Endodermal cell (in vitro differentiated cells): ENCODE data around the gene GRAP2. TPM values are rescaled to one million over a fixed set of nuclear protein-coding genes. Genes with fewer than 3 reads are reported as not detected.

Source experiments
- DNase-seq: peaks from one replicate; pipeline ENCODE4 v3.0.0-alpha.2; 2017
- H3K27ac ChIP-seq: 2 replicates; pipeline ENCODE4 v1.5.1; 2013; ENCODE audit warnings: mild to moderate bottlenecking, low read depth, low read length, moderate library complexity
- H3K27me3 ChIP-seq: 2 replicates; pipeline ENCODE4 v1.6.1; 2013; ENCODE audit warnings: mild to moderate bottlenecking, low read length, moderate library complexity; ENCODE audit not compliant: insufficient read depth, control insufficient read depth, poor library complexity, severe bottlenecking
- H3K36me3 ChIP-seq: 2 replicates; pipeline ENCODE4 v1.7.0; 2013; ENCODE audit warnings: mild to moderate bottlenecking, low read length, moderate library complexity; ENCODE audit not compliant: control insufficient read depth, insufficient read depth
- H3K4me1 ChIP-seq: one replicate; pipeline ENCODE4 v1.7.0; 2013; ENCODE audit warnings: low read length; ENCODE audit not compliant: control insufficient read depth, insufficient read depth
- H3K4me3 ChIP-seq: 2 replicates; pipeline ENCODE4 v1.5.1; 2013; ENCODE audit warnings: mild to moderate bottlenecking, low read length, moderate library complexity
- H3K9ac ChIP-seq: 2 replicates; pipeline ENCODE4 v1.6.1; 2013; ENCODE audit warnings: mild to moderate bottlenecking, low read length, moderate library complexity; ENCODE audit not compliant: poor library complexity, severe bottlenecking; ENCODE audit errors: extremely low read depth
- H3K9me3 ChIP-seq: 2 replicates; pipeline ENCODE4 v1.6.1; 2013; ENCODE audit warnings: mild to moderate bottlenecking, low read length, moderate library complexity; ENCODE audit not compliant: control insufficient read depth
- H3K27ac Mint-ChIP-seq: 2 replicates; pipeline ENCODE4 v1.8.0; 2020; ENCODE audit warnings: mixed read lengths
- H3K27me3 Mint-ChIP-seq: 2 replicates; pipeline ENCODE4 v1.8.0; 2021; ENCODE audit warnings: mild to moderate bottlenecking, mixed read lengths; ENCODE audit not compliant: insufficient read depth
- H3K36me3 Mint-ChIP-seq: 2 replicates; pipeline ENCODE4 v1.8.0; 2020; ENCODE audit warnings: low read depth, mixed read lengths
- H3K4me1 Mint-ChIP-seq: 2 replicates; pipeline ENCODE4 v1.8.0; 2020; ENCODE audit warnings: mixed read lengths
- H3K4me3 Mint-ChIP-seq: 2 replicates; pipeline ENCODE4 v1.8.0; 2020; ENCODE audit warnings: mild to moderate bottlenecking, moderate library complexity, mixed read lengths
- H3K9me3 Mint-ChIP-seq: 2 replicates; pipeline ENCODE4 v1.8.0; 2020; ENCODE audit warnings: mild to moderate bottlenecking, mixed read lengths
- CTCF ChIP-seq: fragments of 200-600 bp; sonication (generic); conservative IDR thresholded peaks from 2 replicates; pipeline ENCODE4 v1.5.0; 2021; ENCODE audit warnings: antibody characterized with exemption, mild to moderate bottlenecking
- WGBS, 2 experiments: methylation state at CpG; one replicate each; pipeline versions ENCODE4 v1.1.5 to v1.1.7; 2013; ENCODE audit warnings: missing lambda C conversion rate in 2 of 2, mixed read lengths in 1 of 2; ENCODE audit not compliant: insufficient coverage in 1 of 2, insufficient read length in 1 of 2; 5-methylcytosine and 5-hydroxymethylcytosine counted together
- total RNA-seq, 2 donors: library from RNA; stranded (reverse); fragmentation: NEBNext Ultra II Directional in 1 of 2; extraction: Animal tissue kit (Norgen Biotek cat#: 25700) in 1 of 2; gene quantifications; 2 replicates in 1 of 2; 3 replicates in 1 of 2; pipeline ENCODE4 v1.2.1, GENCODE V29; 2021

Gene GRAP2
- total RNA-seq, 2 donors from 2014 or later: 0.11 to 0.92 TPM

GRCh38 chr22:39946126-39946502 lies 45.2 kb downstream of the GRAP2 start:
- H3K9ac ChIP-seq: no peak overlapping the region
- WGBS, 2 experiments: 93% methylated on average over 2 of the region's 4 CpGs; no CpG with 5 or more reads in 1 of the 2 experiments
- no peak for TF ChIP-seq CTCF
- Mint-ChIP-seq H3K4me3 (no peak overlapping the region), H3K27me3 (peaks cover 27% of the 10 kb centered on the region), H3K36me3 (no peaks in the 10 kb centered on the region), H3K9me3 (no peaks in the 10 kb centered on the region), H3K4me1 (peaks cover 53% of the 10 kb centered on the region), H3K27ac (no peak overlapping the region)
- H3K36me3 ChIP-seq: no peaks in the 10 kb centered on the region
- H3K4me1 ChIP-seq: peaks cover 28% of the 10 kb centered on the region
- no peaks in the 10 kb centered on the region for H3K9me3 ChIP-seq
- no peak overlapping the region for H3K27ac ChIP-seq
- H3K4me3 ChIP-seq: no peak overlapping the region
- DNase-seq: no peak
- peaks cover 4% of the 10 kb centered on the region for H3K27me3 ChIP-seq

DNA sequence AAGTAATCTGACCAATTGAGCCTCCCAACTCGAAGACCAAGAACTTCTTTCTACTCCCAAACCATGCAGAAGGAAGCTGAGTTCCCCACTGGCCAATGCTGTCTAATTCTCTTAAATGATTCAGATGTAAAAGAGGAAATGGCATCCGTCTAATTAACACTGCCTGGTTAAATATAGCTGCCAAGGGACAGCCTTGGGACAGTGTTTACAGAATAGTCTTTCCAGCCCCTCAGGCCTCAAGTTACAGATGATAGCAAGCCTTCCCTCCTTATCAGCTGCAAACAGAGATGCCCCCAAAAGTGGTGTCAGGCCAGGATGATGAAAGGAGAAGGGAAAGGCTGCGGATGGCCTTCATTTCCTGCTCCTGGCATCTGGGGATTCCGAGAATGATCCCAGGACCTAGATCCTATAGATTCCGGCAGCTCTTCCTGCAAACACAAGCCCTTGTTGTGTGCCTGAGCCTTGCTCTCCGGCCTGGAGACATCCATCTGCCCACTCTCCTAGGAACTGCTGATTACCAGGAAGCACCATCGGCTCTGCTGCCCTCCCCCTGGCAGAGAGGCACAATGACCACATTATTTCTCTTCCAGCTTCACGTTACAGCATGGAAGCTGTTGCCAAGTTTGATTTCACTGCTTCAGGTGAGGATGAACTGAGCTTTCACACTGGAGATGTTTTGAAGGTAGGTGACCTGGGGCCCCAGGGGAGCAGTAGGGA lies 45.8 kb downstream of the GRAP2 start:
- no peak overlapping the region for H3K27ac ChIP-seq
- no peak overlapping the region for H3K9ac ChIP-seq
- no peaks in the 10 kb centered on the region for H3K36me3 Mint-ChIP-seq
- TF ChIP-seq CTCF: no peak
- no peaks in the 10 kb centered on the region for H3K9me3 Mint-ChIP-seq
- H3K27ac Mint-ChIP-seq: peak overlapping the region; percentile 42
- no peaks in the 10 kb centered on the region for H3K36me3 ChIP-seq
- H3K4me3 Mint-ChIP-seq: no peak overlapping the region
- peaks cover 28% of the 10 kb centered on the region for H3K27me3 Mint-ChIP-seq
- no peak overlapping the region for H3K4me3 ChIP-seq
- H3K27me3 ChIP-seq: peaks cover 4% of the 10 kb centered on the region
- peaks cover 50% of the 10 kb centered on the region for H3K4me1 Mint-ChIP-seq
- WGBS, 2 experiments: 84 to 86% methylated on average over 5 to 8 of the region's 8 CpGs
- no peaks in the 10 kb centered on the region for H3K9me3 ChIP-seq
- DNase-seq: peak; percentile 55
- peaks cover 28% of the 10 kb centered on the region for H3K4me1 ChIP-seq

- TF ChIP-seq CTCF: no peak
- WGBS, 2 experiments: 92 to 98% methylated on average over 6 to 8 of the region's 8 CpGs
These were observed 46.6 kb downstream of the GRAP2 start for GRCh38 chr22:39947220-39948216.

More at GRCh38 chr22:39947220-39948216, 46.6 kb downstream of the GRAP2 start:
- Mint-ChIP-seq H3K4me1 (peaks cover 44% of the 10 kb centered on the region), H3K36me3 (no peaks in the 10 kb centered on the region), H3K4me3 (no peak overlapping the region), H3K27ac (no peak overlapping the region), H3K9me3 (no peaks in the 10 kb centered on the region), H3K27me3 (peaks cover 31% of the 10 kb centered on the region)
- no peaks in the 10 kb centered on the region for H3K36me3 ChIP-seq
- DNase-seq: no peak
- H3K9me3 ChIP-seq: no peaks in the 10 kb centered on the region
- H3K27me3 ChIP-seq: peaks cover 4% of the 10 kb centered on the region
- H3K27ac ChIP-seq: no peak overlapping the region
- no peak overlapping the region for H3K4me3 ChIP-seq
- H3K9ac ChIP-seq: no peak overlapping the region
- H3K4me1 ChIP-seq: peaks cover 25% of the 10 kb centered on the region
